GM12872 (cell line): ENCODE measurements around the gene ANKRD11.

Source experiments
- CTCF ChIP-seq: IDR thresholded peaks from 3 replicates; pipeline ENCODE4 v1.5.1; 2011; ENCODE audit warnings: low read depth, mild to moderate bottlenecking, low read length, moderate library complexity; ENCODE audit not compliant: insufficient read depth

The ANKRD11 gene

GRCh38 chr16:89221604-89222003 is 268.8 kb downstream of the ANKRD11 start:
- TF ChIP-seq CTCF = no peak

DNA sequence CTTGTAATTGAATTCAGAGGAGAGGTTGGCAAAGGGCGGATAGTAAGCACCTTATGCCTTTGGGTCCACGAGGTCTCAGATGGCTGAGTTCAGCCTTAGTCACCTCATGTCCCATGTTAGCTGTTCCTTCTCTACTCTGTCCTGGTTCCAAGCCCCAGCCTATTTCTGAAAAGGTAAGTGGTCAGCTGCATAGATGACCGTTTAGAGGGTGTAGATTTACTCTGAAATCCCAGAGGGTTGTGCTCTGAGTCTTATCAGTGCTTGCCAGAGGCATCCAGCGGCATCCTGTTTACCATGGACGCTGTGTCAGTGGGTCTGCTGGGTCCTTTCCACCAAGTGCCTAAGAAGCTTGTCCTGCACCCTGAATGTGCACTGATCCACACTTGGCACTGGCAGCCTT is 271.0 kb downstream of the ANKRD11 start:
- TF ChIP-seq CTCF = no peak
